RPMI8226 (cell line): Measurements from ENCODE around the gene DCDC2.

ENCODE experiments used
- DNase-seq: peaks from one replicate; pipeline ENCODE4 v3.0.0-alpha.2; 2015

Gene DCDC2

GRCh38 chr6:24140591-24140990 is 217.3 kb downstream of the DCDC2 start:
- DNase-seq, result no peak

- no peak for DNase-seq
Measured at GRCh38 chr6:24139639-24140038, 218.2 kb downstream of the DCDC2 start.

DNA sequence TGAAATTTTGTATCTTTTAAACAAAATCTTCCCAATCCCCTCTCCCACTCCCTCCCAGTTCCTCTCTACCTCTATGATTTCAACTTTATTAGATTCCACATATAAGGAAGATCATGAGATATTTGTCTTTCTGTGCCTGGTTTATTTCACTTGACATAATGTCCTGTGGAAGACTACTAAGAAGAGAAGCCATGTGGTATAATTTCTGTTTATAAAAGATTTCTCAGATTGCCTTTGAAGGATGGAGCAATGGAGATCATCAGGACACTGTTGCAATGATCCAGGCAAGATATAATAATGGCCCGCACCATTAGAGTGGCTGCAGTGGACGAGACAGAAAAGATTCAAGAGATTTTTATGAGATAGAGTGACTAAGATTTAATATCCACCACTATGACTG is 218.8 kb downstream of the DCDC2 start:
- no peak for DNase-seq

DNA sequence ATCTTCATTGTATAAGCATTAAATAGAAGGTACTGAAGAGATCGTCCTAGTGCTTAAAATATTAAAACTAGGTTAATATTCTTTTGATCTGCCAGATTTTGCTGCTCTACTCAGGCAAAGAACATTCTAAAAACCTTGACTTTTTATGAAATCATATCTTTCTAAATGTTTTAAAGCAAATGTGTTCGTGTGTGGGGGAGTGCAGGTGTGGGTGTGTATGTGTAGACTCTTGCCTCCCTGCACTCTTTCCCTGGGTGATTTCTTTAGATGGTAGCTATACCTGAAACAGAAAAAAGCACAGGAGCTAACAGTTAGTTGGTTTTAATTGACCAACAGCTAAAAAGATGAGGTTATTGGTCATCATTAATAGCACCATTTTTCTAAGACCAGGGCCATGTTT is 226.1 kb downstream of the DCDC2 start:
- DNase-seq, result no peak

DNA sequence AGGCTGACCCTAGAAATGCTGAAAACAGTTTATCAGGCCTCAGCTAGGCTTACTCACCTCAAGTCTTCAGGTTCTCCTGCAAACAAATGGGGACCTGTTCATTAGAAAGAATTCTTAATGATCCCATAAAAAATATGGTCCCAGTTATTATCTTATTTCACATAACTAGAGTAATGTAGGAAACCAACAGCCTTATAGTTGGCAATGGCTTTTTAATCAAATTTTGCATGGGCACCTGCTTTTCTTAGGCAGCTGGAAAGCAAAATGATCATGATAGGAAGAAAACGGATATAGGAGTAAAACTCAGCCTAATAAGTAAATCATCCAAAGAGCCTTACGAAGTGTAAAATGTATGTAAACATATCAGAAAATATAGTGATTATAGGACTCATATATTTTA is 230.5 kb downstream of the DCDC2 start:
- DNase-seq, result no peak

DNA sequence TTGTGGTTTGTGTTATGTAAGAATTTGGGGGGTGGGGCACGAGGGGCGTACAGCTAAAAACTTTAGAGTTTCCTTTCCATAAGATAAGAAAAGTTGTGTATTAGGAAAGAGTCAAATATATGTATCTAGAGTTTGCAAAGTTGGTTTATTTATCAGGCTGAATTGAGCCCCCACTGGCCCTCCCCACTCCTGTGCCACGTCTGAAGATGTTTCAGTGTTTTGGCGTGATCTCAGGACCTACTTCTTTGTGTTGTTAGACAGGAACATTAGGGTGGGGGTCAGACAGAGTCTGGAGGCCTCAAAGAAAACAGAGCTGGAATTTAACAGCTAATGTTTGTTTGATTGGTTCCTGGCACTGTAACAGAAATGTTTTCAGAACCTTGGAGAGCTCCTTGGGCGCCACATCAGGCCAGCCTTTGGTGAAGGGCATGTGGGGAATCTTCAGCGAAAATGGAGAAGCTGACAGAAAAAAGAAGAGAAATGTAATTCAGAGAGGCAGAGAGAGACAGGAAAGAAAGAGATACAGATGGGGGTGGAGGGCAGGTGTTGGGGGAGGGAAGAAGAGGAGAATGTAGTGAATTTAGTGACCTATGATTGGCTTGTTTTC is 231.2 kb downstream of the DCDC2 start:
- DNase-seq, result peak; percentile 76

DNA sequence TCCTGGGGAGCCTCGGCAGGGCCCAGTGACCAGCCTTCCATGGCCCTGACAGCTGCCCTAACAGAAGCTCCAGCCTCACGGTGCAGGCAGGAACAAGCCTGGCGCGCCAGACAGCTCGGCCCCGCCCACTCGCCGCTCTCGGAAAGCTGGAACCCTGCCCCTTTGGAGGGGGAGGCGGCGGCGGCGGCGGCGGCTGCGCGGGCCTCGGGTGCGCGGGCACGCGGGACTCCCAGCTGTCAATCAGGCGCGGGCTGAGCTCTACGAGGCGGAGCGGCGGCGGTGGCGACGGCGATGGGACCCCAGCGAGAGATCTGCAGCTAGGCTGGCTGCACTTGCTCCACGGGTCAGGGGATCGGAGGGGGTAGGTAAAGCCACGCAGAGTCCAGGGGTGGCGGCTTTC is 231.9 kb downstream of the DCDC2 start, which contains the start of gene NRSN1:
Gene NRSN1, plus strand, starts transcription at position 236 of the 400 bp plus-strand sequence. CDS start 8,113 bp downstream, outside the sequence.
- peak; percentile 50 for DNase-seq

- no peak for DNase-seq
Measured at GRCh38 chr6:24122139-24122538, 235.7 kb downstream of the DCDC2 start.
